Forelimb muscle (tissue), 1 donor: Measurements from ENCODE around the gene ADRB1. TPM values are rescaled to one million over a fixed set of nuclear protein-coding genes. Genes with fewer than 3 reads are reported as not detected.

Experiments
- DNase-seq: peaks from one replicate; pipeline ENCODE4 v3.0.0-alpha.2; 2013; ENCODE audit warnings: low read depth
- polyA plus RNA-seq: library from polyadenylated mRNA; unstranded; fragments of 120-200 nt; gene quantifications from one replicate; pipeline ENCODE4 v1.2.1, GENCODE V29; 2013; ENCODE audit not compliant: insufficient read length

ADRB1 gene
- polyA plus RNA-seq: 0.05 TPM

DNA sequence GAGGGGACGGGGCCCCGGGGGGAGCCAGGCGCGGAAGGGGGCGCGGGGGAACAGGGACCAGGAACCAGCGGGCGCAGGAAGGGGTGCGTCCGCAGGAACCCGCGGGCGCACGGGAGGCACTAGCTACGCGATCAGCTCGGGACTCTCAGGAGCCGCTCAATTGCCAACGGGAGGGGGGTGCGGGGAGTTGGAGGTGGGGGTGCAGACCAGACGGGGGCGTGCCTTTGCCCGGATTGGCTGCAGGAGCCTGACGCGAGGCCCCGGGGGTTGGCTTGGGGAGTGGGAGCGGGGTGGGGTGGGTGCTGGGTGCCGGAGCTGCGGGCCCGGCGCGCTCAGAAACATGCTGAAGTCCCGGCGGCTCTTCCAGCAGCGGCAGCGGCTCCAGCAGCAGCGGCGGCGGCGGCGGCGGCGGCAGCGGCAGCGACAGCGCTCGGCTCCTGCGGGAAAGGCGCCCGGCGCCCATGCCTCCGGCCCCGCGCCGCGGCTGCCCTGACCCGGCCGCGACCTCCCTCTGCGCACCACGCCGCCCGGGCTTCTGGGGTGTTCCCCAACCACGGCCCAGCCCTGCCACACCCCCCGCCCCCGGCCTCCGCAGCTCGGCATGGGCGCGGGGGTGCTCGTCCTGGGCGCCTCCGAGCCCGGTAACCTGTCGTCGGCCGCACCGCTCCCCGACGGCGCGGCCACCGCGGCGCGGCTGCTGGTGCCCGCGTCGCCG is at the start of gene ADRB1:
TSS of gene ADRB1 (plus strand) at position 335 of the 715 bp plus-strand sequence. CDS start at position 602, 267 bp downstream.
- no peak for DNase-seq

DNA sequence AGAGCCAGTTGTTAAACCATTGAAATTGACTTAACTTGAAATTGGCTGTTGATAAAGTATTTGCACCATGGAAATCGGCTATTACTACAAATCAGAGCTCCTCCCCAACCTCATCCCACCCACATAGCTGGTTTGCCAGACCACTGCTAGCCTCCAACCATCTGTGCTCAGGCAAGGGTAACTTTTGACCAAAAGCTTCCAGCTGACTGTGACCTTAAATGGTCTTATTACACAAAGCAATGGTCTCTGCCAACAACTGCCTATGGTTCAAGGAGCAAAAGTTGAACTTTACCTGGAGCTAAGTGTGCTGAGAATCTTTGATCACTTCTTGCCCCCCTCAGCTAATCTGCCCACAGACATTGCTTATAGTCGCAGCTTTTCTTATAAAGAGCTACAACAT is 48.5 kb upstream of the ADRB1 start:
- no peak for DNase-seq

DNA sequence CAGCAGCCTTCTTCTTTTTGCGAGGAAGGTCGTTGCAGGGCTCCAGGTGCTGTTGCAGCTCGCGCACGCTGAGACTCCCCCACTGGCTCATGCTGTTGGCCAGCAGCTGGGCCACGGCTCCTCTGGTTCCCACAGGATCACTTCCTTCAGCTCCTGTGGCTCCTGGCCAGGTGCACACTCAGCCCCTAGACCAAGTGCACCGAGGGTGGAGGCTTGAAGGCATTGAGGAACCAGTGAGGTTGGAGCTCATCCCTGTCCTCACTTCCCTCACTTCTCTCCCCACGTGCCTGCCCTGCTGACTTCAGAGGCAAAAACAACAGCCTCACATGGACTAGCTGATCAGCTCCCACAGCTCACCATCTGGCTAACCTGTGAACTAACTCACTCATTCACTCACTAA is 46.2 kb upstream of the ADRB1 start:
- no peak for DNase-seq

DNA sequence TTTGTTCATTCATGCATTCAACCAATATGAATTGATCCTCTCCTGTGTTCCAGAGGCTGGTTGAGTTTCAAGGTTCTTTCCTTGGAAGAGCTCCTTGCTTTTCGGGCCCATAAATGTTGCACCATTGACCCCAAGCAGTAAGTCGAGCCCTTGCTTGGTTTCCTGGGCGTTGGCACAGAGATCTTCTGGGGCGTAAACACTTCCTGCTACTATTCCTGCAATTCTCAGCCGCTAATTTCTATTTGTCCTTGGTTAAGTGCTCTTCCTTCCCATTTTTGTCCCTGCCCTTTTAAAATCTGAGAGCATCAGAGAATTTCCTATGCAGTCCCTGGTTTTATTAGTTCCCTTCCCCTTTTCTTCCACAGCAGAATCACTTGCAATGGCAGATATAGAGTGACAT is 44.1 kb upstream of the ADRB1 start:
- DNase-seq: no peak

DNA sequence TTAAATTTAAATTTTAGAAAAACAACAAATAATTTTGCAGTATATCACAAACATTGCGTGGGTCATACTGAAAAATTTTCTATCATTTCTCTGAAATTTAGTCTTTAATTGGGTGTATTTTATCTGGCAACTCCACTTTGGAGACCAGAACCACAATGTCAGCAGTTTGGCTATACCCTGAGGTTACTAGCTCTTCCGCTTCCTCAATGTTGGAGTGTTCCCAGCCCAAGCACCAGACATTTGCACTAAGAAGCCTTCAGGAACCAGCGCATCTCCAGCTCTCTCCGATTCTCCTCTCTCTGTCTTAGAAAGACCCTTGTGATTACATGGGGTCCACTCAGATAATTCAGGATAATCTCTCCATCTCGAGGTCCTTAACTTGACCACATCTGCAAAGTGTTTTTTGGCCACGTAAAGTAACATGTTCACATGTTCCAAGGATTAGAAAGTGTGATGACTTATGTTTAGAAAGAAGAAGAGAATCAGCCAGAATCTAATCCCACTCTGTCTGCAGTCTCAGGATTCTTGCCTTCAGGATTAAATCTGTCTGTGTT is 43.1 kb upstream of the ADRB1 start:
- no peak for DNase-seq

DNA sequence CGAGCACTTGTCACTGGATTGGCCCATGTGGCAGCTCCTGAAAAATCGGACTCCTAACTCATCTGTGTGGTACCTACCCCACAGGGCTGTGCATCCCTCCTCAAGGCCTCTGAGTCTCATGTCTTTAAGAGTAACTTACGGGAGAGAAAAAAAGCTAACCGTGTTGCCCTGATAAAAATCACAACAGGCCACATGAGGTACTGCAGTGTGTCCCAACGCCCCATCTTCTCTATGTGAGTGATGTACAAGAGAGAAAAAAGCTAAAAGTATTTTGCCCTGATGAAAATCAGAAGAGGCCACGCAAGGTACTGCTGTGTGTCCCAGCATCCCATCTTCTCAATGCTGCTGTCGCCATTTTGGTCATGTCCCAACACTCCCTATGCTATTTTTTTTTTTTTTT is 41.2 kb upstream of the ADRB1 start:
- no peak for DNase-seq

DNA sequence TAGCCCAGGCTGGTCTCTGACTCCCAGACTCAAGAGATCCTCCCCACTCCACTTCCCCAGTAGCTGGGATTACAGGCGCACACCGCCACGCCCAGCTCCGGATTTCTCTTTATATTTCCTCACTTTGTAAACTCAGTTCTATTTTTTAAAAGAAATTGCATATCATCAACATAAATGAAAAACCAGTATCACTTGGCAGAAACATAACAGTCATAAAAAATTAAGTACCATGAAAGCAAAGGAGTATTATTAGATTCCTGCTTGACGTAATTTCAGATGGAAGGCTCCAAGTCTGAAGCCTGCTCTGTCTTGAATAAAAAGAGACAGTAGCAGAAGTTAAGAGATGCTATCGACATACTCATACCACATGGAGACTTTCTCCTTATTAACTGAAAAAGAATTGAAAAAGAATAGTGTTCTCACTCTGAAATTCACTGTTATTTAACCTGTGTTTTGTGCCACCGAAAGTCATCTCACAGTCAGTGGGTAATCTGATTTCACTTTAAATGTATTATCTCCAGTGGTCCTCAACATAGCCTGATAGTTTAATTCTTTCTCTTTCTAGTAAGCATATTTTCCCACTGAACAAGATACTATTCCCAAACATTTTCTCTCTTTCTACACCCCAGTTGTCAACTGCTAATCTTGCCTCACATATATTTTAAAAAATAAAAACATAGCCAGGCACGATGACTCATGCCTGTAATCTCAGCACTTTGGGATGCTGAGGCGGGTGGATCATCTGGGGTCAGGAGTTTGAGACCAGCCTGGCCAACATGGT is 40.3 kb upstream of the ADRB1 start:
- no peak for DNase-seq

DNA sequence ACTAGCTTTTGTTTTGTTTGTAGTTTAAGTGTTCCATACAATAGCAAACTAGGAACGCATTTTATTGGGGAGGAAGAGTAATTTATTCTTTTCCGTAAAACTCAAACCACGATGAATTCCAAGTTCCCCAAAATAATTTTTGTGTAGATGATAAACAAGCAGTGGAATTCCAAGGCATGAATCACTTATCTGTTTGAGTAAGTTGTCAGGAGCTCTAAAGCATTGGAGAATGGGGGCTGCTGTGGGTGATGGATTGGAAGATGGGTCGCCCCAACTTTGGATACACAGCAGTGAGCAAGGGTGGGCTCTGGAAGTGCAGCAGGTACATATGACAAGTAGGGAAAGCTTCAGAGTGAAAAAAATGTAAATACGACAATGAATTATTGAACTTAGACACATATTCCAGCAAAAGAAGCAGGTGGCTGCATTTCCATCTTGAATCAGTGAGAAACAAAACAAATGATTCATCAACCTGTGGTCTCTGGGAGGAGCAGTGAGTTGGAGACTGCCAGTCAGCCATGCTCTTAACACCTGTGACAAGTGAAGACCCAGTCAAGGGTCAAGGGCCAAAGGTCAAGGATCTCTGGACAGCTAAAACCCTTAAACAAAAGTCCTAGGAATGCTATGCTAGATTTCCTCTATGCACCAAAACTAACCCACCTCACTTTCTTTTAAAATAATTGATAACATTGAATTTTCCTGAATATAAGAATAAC is 34.2 kb upstream of the ADRB1 start:
- DNase-seq: no peak

DNA sequence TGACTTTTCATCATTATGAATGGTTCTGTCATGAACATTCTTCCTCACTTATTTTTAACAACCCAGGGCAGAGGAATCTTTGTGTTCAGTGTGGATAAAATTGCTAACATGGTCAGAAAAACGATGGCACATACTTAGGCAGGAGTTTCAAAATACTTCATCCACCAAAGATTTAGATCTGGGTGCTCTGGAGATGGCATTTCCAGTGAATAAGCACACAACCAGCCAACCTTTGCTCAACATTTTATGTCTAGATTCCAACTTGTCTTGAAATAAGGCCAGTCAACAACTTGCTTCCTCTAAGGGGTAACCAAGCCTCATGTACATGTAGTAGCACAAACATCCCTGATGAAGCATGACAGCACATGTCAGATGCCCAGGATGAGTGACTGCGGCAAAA is 33.4 kb upstream of the ADRB1 start:
- DNase-seq: no peak

DNA sequence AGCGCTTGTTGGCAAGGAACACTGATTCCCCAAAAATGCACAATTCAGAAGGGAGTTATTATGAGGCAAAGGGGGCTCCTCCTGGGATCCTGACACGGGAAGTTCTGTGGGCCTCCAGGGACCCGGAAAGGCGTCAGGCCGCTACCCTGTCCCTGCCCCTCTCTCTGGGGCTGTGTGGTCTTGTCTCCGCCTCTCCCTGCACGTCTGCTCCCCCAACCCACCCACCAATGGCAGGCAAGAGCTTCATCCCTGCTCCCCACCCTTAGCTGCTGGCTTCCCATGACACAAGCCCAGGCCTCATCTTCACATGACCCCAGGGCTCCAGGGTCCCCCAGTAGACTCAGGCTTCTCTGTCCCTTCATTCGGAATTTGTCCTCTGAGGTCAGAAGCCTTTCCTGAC is 31.0 kb upstream of the ADRB1 start:
- DNase-seq: no peak

DNA sequence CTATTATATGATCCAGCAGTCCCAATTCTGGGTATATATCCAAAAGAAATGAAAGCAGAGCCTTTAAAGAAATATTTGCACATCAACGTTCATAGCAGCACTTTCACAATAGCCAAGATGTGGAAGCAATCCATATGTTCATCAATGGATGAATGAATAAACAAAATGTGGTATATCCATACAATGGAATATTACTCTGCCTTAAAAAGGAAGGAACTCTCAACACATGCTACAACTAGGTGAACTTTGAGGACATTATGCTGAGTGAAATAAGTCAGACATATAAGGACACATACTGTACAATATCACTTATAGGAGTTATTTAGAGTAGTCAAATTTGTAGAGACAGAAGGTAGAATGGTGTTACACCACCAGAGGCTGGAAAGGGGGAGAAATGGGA is 28.0 kb upstream of the ADRB1 start:
- no peak for DNase-seq

DNA sequence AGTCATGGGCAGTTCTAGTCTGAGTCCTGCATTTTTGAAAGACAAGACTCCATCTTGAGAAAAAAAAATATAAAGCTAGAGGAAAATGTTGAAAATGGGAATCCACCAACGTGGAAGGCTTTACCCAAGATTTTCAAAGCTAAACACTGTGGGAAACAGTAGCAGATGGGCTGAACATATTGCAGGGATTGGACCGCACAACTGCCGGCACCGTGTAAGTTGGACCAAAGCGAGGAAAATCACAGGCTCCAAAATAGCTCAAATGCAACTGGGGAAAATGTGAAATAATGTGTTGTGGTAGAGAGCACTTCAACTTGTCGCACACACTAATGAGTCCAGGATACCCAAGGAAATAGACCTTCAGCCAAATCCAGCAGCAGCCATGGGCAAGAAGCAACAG is 26.4 kb upstream of the ADRB1 start:
- DNase-seq: no peak

DNA sequence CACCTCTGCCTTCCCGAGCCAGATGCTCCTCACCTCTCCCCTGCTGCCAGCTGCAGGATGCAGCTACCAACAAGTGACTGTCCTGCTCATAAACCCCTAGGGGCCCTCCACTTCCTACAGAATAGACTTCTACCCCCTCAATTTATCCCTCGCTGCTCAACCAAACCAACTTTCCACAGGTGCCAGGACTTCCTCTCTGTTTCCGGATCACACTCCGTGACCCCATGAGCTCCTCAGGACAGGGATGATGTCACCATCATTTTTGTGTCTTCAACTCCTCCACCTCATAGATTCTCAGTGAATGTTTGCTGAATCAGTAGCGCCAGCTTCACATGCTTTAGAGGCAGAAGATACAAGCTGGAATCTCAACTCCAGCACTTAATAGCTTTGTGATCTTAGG is 25.8 kb upstream of the ADRB1 start:
- DNase-seq: no peak

DNA sequence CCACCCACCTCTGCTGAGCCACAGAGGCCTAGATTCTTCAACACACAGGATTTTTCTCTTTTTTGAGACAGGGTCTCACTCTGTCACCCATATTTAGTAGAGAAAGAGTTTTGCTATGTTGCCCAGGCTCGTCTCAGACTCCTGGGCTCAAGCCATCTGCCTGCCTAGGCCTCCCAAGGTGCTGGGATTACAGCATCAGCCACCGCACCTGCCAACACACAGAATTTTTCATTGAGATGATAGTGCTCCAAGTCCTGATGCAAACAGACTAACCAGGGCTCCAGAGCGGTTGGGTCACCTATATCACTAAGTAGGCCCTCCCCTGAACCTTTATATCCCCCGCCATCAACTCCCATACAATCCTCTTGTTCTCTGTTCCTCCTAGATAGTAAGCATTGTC is 24.4 kb upstream of the ADRB1 start:
- DNase-seq: no peak

DNA sequence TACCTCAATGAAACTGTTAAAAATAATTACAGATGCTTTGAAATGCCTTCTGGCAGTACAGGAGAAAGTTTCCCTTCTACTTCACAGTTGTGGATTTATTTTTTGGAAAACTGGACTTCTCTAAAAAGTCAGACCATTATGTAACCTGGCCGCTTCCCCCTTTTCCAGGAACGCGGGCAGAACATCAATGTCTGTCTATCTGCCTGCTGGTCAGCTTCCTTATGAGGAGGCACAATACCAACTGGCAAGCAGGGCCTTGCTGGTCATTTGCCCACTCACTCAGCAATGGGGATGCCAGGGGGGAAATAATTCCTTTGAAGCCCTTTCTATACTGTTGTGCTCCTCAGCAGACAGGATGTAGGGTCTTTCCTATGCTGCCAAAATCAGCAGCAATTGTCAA is 22.5 kb upstream of the ADRB1 start:
- no peak for DNase-seq

DNA sequence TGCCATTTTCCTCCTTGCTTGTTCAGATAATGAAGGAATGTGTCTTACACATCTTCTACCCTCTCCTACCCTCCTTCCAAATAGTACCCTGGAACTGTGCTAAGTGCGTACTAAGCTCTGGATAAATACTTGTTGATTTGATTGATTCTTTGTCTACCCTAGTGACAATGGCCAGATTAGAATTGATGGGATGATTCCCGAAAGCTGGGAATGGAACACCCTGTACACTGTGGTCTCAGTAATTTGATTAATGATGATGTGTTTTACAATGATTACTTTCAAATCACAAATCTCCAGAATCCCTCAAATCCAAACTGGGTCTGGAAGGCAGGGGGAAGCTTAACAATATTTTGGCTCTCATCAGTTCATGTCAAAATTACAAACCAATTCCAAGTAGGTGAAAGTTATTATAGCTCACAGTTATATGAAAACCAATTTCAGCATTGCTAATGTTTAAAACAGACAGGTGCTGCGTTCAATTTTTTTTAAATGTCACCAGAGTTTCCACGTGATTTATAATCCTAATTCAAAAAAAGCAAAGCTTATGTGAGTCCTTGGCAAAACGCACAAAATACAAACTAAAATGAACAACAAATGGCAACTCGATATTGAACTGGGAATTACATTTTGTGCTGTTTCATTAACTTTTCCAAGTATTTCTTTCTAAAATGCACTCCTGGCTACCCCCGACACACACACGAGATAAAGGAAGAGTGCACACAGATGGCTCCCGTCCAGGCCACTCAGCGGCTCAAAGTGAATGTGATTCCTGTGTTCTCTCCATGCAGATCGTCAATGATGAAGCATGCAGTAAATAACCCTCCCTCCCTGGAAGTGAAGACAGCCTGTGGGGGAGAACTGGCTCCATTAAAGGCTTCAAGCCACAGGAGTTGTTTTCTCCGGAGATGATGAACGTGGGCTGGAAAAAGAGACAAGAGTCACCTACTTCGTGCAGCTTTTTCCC is 21.7 kb upstream of the ADRB1 start:
- peak; percentile 78 for DNase-seq

DNA sequence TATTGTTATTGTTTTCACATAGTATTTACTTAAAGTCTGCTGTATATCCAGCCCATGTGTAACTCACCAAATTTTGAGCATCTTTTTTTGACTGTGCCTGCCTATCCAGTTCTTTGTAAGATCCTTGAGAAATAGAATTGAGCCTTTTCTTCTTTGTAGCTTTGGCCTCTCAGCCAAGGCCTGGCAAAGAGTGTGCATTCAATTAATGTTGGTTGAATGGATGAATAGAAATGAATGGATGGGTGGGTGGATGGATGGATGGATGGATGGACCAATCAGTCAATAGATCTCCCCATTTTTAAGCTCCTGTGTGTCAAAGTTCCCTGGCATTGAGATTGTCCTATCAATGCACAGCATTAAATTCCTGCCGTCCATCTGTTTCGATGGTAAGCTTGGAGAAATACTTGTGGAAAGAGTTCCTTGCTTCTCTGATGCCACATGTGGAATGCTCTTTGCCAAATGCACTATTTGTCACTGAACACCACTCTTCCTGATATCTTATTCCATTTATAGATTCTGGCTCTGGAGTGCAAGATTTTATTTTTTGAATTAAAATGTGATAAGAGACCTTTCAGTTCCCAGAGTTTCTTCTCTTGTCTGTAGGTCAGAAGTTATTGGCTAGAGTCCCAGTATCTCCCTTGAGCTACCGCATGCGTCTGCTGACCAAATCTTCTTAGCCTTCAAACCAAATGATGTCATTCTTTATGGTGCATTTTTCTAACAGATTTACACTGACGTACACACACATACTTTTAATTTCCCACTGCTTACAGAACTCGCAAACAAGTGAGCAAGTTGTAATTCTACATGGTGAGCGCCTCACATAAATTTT is 20.7 kb upstream of the ADRB1 start:
- DNase-seq: no peak

DNA sequence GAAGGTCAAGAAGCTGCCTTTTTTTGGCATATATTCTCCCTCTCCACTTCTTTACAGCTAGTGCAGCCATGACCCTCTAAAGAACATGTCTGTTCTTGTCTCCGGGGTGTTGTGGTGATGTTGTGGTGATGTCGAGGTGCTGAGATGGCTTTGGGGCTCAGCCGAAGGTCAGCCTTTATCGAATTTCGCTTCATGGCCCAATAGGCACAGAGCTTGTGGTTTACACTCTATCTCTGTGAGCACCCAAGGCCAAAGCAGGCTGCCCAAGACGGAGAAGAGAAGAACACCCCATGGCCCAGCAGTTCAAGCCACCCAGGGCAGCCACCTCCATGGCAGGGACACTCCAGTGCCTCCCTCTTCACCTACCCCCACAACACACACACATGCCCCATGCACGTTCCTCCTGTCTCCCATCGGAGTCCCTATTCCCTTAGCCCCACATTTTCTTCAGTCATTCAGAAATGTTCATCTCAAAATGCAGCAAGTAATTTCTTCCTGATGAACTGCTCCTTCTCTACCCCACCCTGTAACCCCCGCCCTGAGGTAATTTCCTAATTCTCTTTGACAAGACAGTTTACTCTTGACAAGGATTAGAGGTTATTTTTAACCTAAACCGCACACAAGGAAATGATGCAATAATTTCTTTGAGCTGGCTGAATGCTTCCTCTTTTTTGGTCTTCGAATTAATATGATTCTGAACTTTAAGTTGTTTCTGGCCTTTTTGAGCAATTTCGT is 18.6 kb upstream of the ADRB1 start:
- no peak for DNase-seq

DNA sequence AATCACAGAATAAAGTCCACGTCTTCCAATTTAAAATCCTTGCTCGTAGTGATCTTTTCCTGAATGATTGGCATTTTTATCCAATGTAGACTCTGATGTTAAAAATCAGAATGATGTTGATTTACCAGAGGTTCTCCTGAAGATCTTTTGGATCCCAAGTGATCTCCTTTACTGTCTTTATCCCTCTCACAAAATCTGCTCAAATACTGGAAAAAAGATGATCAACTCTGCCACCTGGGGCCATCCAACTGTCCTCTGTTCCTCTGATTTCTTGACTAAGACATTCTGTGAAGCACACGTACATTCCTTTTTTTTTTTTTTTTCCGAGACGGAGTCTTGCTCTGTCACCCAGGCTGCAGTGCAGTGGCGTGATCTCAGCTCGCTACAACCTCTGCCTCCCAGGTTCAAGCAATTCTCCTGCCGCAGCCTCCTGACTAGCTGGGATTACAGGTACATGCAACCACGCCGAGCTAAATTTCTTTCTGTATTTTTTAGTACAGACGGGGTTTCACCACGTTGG is 18.0 kb upstream of the ADRB1 start:
- DNase-seq: no peak
